HT-29 (cell line): Measurements from ENCODE around the gene MAP3K20. TPM values are rescaled to one million over a fixed set of nuclear protein-coding genes. Genes with fewer than 3 reads are reported as not detected.
A peak's percentile ranks its signal among the peaks of the same experiment; 100 is the strongest.
"Not testable (repeated sequence)": the region's sequence is repeated elsewhere in the genome, so short reads cannot be mapped to it uniquely, and the experiment has no call there.

Experiments
- DNase-seq: peaks from one replicate; pipeline ENCODE4 v3.0.0-alpha.2; 2015; ENCODE audit warnings: low spot score
- total RNA-seq: library from RNA; depleted of rRNA; stranded (reverse); fragments of >200 nt; shearing (Covaris generic); gene quantifications from 2 replicates; pipeline ENCODE4 v1.2.3, GENCODE V29; 2014

MAP3K20 gene
- total RNA-seq, 1 experiment from 2014 or later: 18.4 TPM

DNA sequence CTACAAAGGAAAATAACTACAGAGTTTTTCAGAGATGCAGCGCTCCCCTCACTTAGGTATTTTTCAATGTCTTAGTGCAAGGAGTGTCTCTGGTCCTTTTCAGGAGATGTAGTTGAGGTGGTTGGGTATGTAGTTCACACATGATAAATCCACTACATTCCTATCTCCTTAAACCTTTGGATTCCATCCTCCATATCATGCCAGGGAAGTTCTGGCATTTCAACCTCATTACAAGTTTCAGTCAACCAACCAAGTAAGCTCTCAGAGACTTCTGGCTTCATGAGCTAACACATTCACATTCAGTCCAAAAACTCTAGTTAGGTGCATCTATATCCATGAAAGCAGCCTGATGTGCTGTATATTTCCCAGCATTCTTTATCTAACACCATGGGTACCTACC is 47.3 kb downstream of the MAP3K20 start:
- DNase-seq: no peak

DNA sequence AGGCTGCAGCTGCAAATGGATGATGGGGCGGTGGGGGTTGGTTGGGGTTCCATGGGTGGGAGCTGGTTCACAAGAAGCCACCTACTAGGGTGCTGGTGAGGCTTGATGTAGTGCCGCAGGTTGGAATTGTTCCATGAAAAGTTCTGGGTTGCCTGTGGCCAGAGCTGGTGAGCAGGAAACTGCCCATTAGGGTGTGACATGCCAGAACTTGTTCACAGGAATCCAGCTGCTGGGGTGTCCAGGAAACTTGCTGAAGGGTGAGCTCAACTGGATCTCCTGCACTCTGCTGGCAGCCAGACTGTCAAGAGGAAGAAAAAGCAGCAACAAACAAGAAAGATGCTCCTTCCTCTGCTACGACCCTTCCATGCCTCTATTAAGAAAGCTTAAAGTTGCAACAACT is 48.8 kb downstream of the MAP3K20 start:
- peak; percentile 28 for DNase-seq

DNA sequence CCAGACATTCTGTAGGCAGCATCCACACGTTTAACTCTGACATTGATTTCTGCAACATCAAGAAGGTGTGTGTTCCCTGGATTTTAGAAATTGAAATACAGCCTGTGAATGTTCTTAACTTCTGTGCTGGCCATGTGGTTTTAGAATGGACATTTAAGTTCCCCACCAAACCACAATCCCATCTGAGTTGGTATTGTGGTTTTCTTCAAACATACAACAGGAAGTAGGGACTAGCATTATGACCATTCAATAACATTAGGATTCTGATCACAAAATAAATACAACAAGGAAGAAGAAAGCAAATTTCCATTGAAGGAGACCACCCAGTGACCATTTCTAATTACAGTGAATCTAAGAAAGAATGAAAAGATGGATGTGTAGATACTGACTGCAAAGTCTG is 51.2 kb downstream of the MAP3K20 start:
- DNase-seq: no peak

GRCh38 chr2:173128132-173128531 is 52.5 kb downstream of the MAP3K20 start:
- not testable (repeated sequence) for DNase-seq

- DNase-seq: no peak
Observed at GRCh38 chr2:173130496-173131465, 55.1 kb downstream of the MAP3K20 start.

DNA sequence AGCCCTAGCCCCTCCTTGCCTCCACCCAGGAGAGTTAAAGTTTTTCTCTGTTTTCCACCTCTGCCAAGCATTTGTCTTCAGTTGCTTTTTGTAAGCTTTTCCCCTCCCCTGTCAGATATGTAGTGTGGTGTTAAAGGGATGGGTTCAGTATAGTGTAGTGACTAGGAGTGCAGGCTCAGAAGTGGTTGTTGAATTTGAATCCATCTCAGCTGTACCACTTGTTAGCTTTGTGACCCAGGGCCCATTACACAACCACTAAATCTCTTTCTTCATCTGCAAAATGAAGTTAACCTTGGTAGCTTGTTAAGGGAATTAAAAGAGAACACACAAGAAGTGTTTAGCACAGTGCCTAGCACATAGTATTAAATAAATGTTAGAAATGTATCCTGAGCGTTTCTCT is 56.9 kb downstream of the MAP3K20 start:
- DNase-seq: no peak

- no peak for DNase-seq
Observed at GRCh38 chr2:173134703-173135102, 59.1 kb downstream of the MAP3K20 start.

- DNase-seq: no peak
Observed at GRCh38 chr2:173136067-173136466, 60.4 kb downstream of the MAP3K20 start.

DNA sequence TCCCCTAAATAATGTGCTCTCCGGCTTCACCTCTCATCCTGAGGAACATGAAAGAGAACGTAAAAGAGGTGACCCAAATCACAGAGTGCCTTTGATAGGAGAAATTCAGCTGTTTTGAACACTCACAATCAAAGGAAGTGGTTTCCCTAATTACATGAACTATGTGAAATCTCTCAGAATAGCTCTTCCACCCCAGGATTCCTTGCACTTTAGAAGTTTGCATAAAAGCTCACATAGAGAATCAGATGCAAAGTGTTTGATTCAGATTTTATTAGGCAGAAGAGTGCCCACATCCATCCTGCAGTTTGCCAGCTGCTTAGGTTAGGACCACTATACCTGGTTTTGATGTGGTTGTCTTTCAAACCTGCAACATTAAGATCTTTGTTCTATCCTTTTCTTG is 61.0 kb downstream of the MAP3K20 start:
- no peak for DNase-seq

- no peak for DNase-seq
Observed at GRCh38 chr2:173137610-173138009, 62.0 kb downstream of the MAP3K20 start.

DNA sequence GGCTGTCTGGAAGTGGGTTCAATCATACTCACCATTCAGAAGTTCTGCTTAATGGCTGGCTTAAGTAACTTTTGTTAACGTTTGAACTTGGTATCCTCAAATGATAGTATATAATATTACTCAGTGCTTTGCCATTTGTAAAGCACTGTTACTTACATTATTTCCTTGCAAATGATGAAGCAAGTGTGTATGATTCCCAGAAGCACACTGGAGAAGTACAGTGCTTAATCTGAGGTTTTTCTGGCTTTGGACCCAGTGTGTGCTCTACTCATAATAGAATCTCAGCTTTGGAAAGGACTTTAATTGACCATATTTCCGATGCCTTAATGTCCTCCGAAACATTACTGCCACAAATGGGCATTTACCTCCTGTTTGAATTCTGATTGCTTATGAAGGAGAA is 63.3 kb downstream of the MAP3K20 start:
- DNase-seq: no peak

GRCh38 chr2:173141666-173142065 is 66.0 kb downstream of the MAP3K20 start:
- DNase-seq: no peak

- DNase-seq: no peak
Observed at GRCh38 chr2:173145454-173145853, 69.8 kb downstream of the MAP3K20 start.

DNA sequence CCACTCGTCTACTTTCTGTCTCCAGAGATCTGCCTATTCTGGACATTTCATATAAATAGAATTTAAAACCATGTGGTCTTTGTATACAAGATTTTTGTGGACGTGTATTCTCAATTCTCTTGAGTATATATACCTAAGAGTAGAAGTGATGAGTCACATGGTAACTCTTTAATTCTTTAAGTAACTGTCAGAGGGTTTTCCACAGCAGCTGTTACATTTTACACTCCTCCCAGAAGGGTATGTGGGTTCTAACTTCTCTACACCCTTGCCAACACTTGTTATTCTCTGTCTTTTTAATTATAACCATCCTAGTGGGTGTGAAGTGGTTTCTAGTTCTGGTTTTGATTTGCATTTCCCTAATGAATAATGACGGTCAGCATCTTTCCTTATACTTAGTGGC is 70.9 kb downstream of the MAP3K20 start:
- no peak for DNase-seq

DNA sequence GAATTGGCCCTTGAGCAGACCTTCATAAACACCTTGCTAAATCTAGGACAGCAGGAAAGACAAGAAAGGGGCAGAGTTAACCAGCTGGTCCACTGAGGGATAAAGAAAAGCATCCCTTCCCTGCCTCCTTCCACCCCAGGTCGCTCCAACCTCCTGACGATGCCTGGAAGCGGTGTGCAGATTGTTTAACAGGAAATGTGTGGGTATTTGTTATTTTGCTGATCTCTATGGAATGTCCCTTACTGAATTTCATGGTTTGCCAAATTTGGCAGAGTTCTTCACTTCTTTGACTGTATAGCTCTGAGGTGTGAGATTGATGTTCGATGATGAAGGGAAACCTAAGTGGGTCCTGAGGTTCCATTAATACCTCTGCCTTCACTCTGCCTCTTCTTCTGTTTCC is 72.9 kb downstream of the MAP3K20 start:
- no peak for DNase-seq

DNA sequence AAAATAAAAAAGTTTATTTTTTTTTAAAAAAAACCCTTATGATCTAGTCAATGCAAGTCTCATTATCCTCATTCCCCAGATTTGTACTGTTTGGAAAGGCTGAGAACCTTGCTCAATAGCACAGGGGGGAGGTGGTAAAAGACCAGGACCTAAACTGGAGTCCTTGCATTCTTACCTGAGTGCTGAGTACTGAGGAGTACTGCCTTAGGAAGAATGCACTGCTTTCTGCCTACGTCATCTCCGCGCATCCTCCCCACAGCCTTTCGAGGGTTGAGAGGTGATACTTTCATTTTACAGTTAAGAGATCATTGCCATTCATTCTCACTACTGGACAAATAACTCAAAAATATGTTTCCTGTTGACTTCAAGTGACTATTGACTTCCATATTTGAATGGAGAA is 73.8 kb downstream of the MAP3K20 start:
- no peak for DNase-seq

DNA sequence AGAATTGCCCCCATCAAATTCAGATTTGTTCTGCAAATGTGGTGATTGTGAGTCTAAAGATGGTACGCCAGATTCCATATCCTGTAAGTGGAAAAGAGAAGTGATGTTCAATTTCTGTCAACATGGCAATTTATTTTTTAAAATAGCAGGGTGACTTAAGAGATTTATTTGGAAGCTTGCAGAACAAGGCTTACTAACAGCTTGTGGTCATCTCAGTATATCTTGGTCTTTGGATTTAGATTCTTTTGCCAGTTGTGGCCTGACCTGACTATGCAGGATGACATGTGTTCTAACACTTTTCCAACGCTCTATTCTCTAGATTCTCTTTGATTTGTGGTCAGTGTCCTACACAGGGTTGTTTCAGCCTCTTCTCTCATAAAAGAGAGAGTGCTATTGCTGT is 74.4 kb downstream of the MAP3K20 start:
- no peak for DNase-seq

GRCh38 chr2:173150963-173151362 is 75.3 kb downstream of the MAP3K20 start:
- DNase-seq: no peak

GRCh38 chr2:173151671-173152401 is 76.2 kb downstream of the MAP3K20 start:
- DNase-seq: no peak

GRCh38 chr2:173153301-173153885 is 77.7 kb downstream of the MAP3K20 start:
- DNase-seq: no peak

- DNase-seq: no peak
Observed at GRCh38 chr2:173157676-173158293, 82.1 kb downstream of the MAP3K20 start.
